ENCODE data around the gene INSIG1. TPM values are rescaled to one million over a fixed set of nuclear protein-coding genes. Genes with fewer than 3 reads are reported as not detected.

INSIG1 gene
- polyA plus RNA-seq, 3 donors: 37.1 to 85.6 (median 39.6) TPM

- 85% methylated on average over 12 of the region's 13 CpGs for WGBS (ENCODE audit: insufficient coverage)
- H3K79me2 ChIP-seq (ENCODE audit: insufficient read depth, low read length): no peaks in the 10 kb centered on the region
- Mint-ChIP-seq H3K4me1 (no peaks in the 10 kb centered on the region), H3K36me3 (peaks cover 0 to 4% of the 10 kb centered on the region in 2 donors), H3K27me3 (ENCODE audit: low read depth in 3 of 3) (no peaks in the 10 kb centered on the region), H3K4me3 (no peak overlapping the region), H3K27ac (no peak overlapping the region), H3K9me3 (peaks cover 0 to 9% (median 0%) of the 10 kb centered on the region in 7 donors)
- H3K27me3 ChIP-seq (ENCODE audit: control insufficient read depth in 2 of 2, insufficient read depth in 2 of 2, low read length in 2 of 2): no peaks in the 10 kb centered on the region
- no peak overlapping the region for H3K4me3 ChIP-seq (replicated peaks in 1 of 3; ENCODE audit: low read depth in 2 of 3, low read length in 3 of 3)
- no peak for DNase-seq
- intact Hi-C loops (cut with micrococcal nuclease): no loop called here
- no peak overlapping the region for H3K9ac ChIP-seq (ENCODE audit: insufficient read depth, low read length, poor library complexity, severe bottlenecking)
- H3K9me3 ChIP-seq (replicated peaks in 1 of 2; ENCODE audit: control insufficient read depth in 1 of 2, insufficient read depth in 1 of 2, low read length in 2 of 2): no peaks in the 10 kb centered on the region
- no peak overlapping the region for H2AFZ ChIP-seq (ENCODE audit: insufficient read depth, low read depth, low read length, poor library complexity, severe bottlenecking)
- H3K36me3 ChIP-seq (replicated peaks in 1 of 2; ENCODE audit: control insufficient read depth in 1 of 2, insufficient read depth in 2 of 2, low read length in 2 of 2): no peaks in the 10 kb centered on the region
- H3K4me1 ChIP-seq (ENCODE audit: control insufficient read depth in 1 of 2, insufficient read depth in 2 of 2, low read length in 2 of 2): no peaks in the 10 kb centered on the region
- no peak for TF ChIP-seq CTCF (IDR thresholded peaks at IDR 0.05)
- H3K27ac ChIP-seq (ENCODE audit: low read depth in 1 of 2, low read length in 2 of 2): no peak overlapping the region
- no peak overlapping the region for H3K4me2 ChIP-seq (replicated peaks; ENCODE audit: extremely low read depth, low read length, poor library complexity, severe bottlenecking)
- no peaks in the 10 kb centered on the region for H4K20me1 ChIP-seq (ENCODE audit: insufficient read depth, low read length)
Measured at GRCh38 chr7:155316427-155317113, 18.9 kb downstream of the INSIG1 start.

GRCh38 chr7:155317114-155317434, 19.4 kb downstream of the INSIG1 start:
- Mint-ChIP-seq H3K27me3 (ENCODE audit: low read depth in 3 of 3) (no peaks in the 10 kb centered on the region), H3K36me3 (peaks cover 0 to 4% of the 10 kb centered on the region in 2 donors), H3K4me3 (no peak overlapping the region), H3K9me3 (peaks cover 0 to 9% (median 0%) of the 10 kb centered on the region in 7 donors), H3K4me1 (no peaks in the 10 kb centered on the region), H3K27ac (no peak overlapping the region)
- no peaks in the 10 kb centered on the region for H3K27me3 ChIP-seq (ENCODE audit: control insufficient read depth in 2 of 2, insufficient read depth in 2 of 2, low read length in 2 of 2)
- no peaks in the 10 kb centered on the region for H3K4me1 ChIP-seq (ENCODE audit: control insufficient read depth in 1 of 2, insufficient read depth in 2 of 2, low read length in 2 of 2)
- no peak overlapping the region for H3K9ac ChIP-seq (ENCODE audit: insufficient read depth, low read length, poor library complexity, severe bottlenecking)
- H3K36me3 ChIP-seq (replicated peaks in 1 of 2; ENCODE audit: control insufficient read depth in 1 of 2, insufficient read depth in 2 of 2, low read length in 2 of 2): no peaks in the 10 kb centered on the region
- H3K4me3 ChIP-seq (replicated peaks in 1 of 3; ENCODE audit: low read depth in 2 of 3, low read length in 3 of 3): no peak overlapping the region
- no peak for DNase-seq
- no peaks in the 10 kb centered on the region for H4K20me1 ChIP-seq (ENCODE audit: insufficient read depth, low read length)
- no peak for TF ChIP-seq CTCF (IDR thresholded peaks at IDR 0.05)
- H3K27ac ChIP-seq (ENCODE audit: low read depth in 1 of 2, low read length in 2 of 2): no peak overlapping the region
- no peaks in the 10 kb centered on the region for H3K79me2 ChIP-seq (ENCODE audit: insufficient read depth, low read length)
- H3K4me2 ChIP-seq (replicated peaks; ENCODE audit: extremely low read depth, low read length, poor library complexity, severe bottlenecking): no peak overlapping the region
- H3K9me3 ChIP-seq (replicated peaks in 1 of 2; ENCODE audit: control insufficient read depth in 1 of 2, insufficient read depth in 1 of 2, low read length in 2 of 2): no peaks in the 10 kb centered on the region
- no peak overlapping the region for H2AFZ ChIP-seq (ENCODE audit: insufficient read depth, low read depth, low read length, poor library complexity, severe bottlenecking)
- 94% methylated on average over 3 of the region's 3 CpGs for WGBS (ENCODE audit: insufficient coverage)
- intact Hi-C loops (cut with micrococcal nuclease): no loop called here

Measured in CD14-positive monocyte (primary cell).